HFFc6 (cell line): ENCODE measurements around the gene MARS1. TPM values are rescaled to one million over a fixed set of nuclear protein-coding genes. Genes with fewer than 3 reads are reported as not detected.
A peak's percentile ranks its signal among the peaks of the same experiment; 100 is the strongest.

Experiments
- DNase-seq: peaks from one replicate; pipeline ENCODE4 v3.0.0-alpha.2; 2018
- H3K27ac Mint-ChIP-seq: 2 replicates; pipeline ENCODE4 v1.8.0; 2020; ENCODE audit warnings: mild to moderate bottlenecking, mixed read lengths
- H3K27me3 Mint-ChIP-seq: 2 replicates; pipeline ENCODE4 v1.8.0; 2021; ENCODE audit warnings: mild to moderate bottlenecking, moderate library complexity, mixed read lengths; ENCODE audit not compliant: insufficient read depth
- H3K36me3 Mint-ChIP-seq: 2 replicates; pipeline ENCODE4 v1.8.0; 2021; ENCODE audit warnings: low read depth, mixed read lengths
- H3K4me1 Mint-ChIP-seq: 2 replicates; pipeline ENCODE4 v1.8.0; 2020; ENCODE audit warnings: low read depth, mixed read lengths
- H3K4me3 Mint-ChIP-seq: 2 replicates; pipeline ENCODE4 v1.8.0; 2020; ENCODE audit warnings: mild to moderate bottlenecking, moderate library complexity, mixed read lengths
- H3K9me3 Mint-ChIP-seq: 2 replicates; pipeline ENCODE4 v1.8.0; 2020; ENCODE audit warnings: mild to moderate bottlenecking, mixed read lengths
- total RNA-seq, 6 experiments: library from RNA; stranded (reverse); fragmentation: NEBNext Ultra II Directional; extraction: Animal tissue kit (Norgen Biotek cat#: 25700); gene quantifications; 2 replicates in 1 of 6; 3 replicates in 5 of 6; pipeline ENCODE4 v1.2.3, GENCODE V29; 2021
- TF ChIP-seq, protein P1 (sequence below): fragments of 200-600 bp; sonication (generic); IDR thresholded peaks from 2 replicates; pipeline ENCODE4 v1.5.0; 2021; ENCODE audit warnings: antibody characterized with exemption, mild to moderate bottlenecking

MARS1 gene
- total RNA-seq, 6 experiments from 2014 or later, result 179 to 207 (median 193) TPM

- DNase-seq, result no peak
- Mint-ChIP-seq H3K36me3 (no peaks in the 10 kb centered on the region), H3K27me3 (peaks cover 10% of the 10 kb centered on the region), H3K4me1 (peaks cover 54% of the 10 kb centered on the region), H3K27ac (peak within 1 kb of the TSS; percentile 95), H3K9me3 (no peaks in the 10 kb centered on the region), H3K4me3 (peak within 1 kb of the TSS; percentile 93)
- TF ChIP-seq, protein P1, sequence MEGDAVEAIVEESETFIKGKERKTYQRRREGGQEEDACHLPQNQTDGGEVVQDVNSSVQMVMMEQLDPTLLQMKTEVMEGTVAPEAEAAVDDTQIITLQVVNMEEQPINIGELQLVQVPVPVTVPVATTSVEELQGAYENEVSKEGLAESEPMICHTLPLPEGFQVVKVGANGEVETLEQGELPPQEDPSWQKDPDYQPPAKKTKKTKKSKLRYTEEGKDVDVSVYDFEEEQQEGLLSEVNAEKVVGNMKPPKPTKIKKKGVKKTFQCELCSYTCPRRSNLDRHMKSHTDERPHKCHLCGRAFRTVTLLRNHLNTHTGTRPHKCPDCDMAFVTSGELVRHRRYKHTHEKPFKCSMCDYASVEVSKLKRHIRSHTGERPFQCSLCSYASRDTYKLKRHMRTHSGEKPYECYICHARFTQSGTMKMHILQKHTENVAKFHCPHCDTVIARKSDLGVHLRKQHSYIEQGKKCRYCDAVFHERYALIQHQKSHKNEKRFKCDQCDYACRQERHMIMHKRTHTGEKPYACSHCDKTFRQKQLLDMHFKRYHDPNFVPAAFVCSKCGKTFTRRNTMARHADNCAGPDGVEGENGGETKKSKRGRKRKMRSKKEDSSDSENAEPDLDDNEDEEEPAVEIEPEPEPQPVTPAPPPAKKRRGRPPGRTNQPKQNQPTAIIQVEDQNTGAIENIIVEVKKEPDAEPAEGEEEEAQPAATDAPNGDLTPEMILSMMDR, result no peak
These were observed 28.0 kb upstream of the MARS1 start, which contains the start of gene GLI1 for GRCh38 chr12:57459750-57460467. Gene GLI1, plus strand, starts transcription at chr12:57459785. Its CDS starts 3,907 bp downstream, at chr12:57463692.

DNA sequence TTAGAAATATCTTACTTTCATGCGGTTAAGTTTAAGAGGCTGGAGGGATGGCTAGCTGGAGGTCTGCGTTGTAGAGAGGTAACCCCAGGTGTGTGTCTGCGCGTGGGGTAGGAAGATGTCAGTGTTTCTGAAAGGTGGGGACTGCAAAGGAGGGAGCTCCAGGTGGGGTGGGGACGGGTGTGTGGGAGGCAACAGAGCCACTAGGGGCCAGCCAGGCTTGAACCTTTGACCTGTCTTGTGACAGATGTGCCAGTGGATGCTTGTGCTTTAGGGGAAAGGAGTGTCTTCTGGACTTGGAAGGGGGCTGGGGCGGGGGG is 27.4 kb upstream of the MARS1 start:
- Mint-ChIP-seq H3K4me3 (peak overlapping the region; percentile 93), H3K9me3 (no peaks in the 10 kb centered on the region), H3K4me1 (peaks cover 49% of the 10 kb centered on the region), H3K36me3 (no peaks in the 10 kb centered on the region), H3K27ac (no peak overlapping the region), H3K27me3 (peaks cover 10% of the 10 kb centered on the region)
- DNase-seq, result no peak
- TF ChIP-seq, protein P1, result no peak

DNA sequence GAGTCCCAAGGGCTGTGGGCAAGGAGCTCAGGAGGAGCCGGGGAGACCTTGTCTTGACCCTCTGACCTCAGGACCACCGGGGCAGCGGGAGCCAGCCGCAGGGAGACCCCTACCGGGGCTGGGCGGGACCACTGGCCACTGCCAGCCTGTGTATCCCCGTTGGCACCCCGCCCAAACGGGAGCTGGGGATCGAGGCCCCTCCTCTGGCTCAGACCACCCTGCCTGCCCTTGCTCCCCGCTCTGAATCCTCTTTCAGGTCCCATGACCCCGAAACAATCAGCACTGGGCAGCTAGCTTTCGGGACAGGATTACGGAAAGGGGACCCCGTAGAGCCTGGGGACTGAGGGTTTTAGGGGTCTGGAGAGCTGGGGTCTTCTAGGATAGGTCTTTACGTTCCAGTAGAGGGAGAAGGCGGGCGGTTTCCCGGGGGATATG is 27.0 kb upstream of the MARS1 start:
- Mint-ChIP-seq H3K4me3 (peak overlapping the region; percentile 93), H3K27ac (no peak overlapping the region), H3K36me3 (no peaks in the 10 kb centered on the region), H3K27me3 (peaks cover 10% of the 10 kb centered on the region), H3K4me1 (peaks cover 45% of the 10 kb centered on the region), H3K9me3 (no peaks in the 10 kb centered on the region)
- TF ChIP-seq, protein P1, result 0 out of 2 replicates have a peak, but pooled peaks have one; percentile 15
- DNase-seq, result no peak

GRCh38 chr12:57461276-57461916 is 26.5 kb upstream of the MARS1 start:
- TF ChIP-seq, protein P1, result no peak
- H3K4me3 Mint-ChIP-seq, result peak overlapping the region; percentile 93
- peaks cover 40% of the 10 kb centered on the region for H3K4me1 Mint-ChIP-seq
- H3K27me3 Mint-ChIP-seq, result peaks cover 10% of the 10 kb centered on the region
- DNase-seq, result peak; percentile 40
- no peaks in the 10 kb centered on the region for H3K9me3 Mint-ChIP-seq
- H3K36me3 Mint-ChIP-seq, result no peaks in the 10 kb centered on the region
- peak overlapping the region; percentile 87 for H3K27ac Mint-ChIP-seq

DNA sequence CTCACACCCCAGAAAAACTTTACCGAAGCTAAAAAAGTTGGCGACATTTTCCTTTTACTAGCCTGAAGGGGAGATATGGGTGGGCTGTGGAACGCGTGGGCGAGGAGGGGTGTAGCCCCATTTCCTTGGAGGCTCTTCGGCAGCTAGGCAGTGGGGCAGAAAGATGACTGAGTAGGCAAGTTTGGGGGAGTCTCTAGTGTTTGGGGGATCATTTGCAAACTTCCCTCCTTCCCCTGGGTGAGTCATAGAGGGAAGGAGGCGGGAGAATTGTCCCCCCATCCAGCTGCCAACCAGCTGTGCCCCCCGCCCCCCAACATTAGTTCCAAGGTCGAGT is 26.0 kb upstream of the MARS1 start:
- peak overlapping the region; percentile 87 for H3K27ac Mint-ChIP-seq
- TF ChIP-seq, protein P1, result no peak
- peak; percentile 14 for DNase-seq
- peak overlapping the region; percentile 93 for H3K4me3 Mint-ChIP-seq
- H3K27me3 Mint-ChIP-seq, result peaks cover 10% of the 10 kb centered on the region
- no peaks in the 10 kb centered on the region for H3K9me3 Mint-ChIP-seq
- H3K4me1 Mint-ChIP-seq, result peaks cover 40% of the 10 kb centered on the region
- H3K36me3 Mint-ChIP-seq, result no peaks in the 10 kb centered on the region
